Panc1 (cell line): Measurements from ENCODE around the gene HLA-DRB1. TPM values are rescaled to one million over a fixed set of nuclear protein-coding genes. Genes with fewer than 3 reads are reported as not detected.

Experiments
- ATAC-seq: fragments of 200-7000 bp; cut with Tn5 transposase; 2 replicates; pipeline ENCODE4 v1.9.1; 2020; ENCODE audit warnings: mild to moderate bottlenecking, moderate library complexity
- BruUV-seq: library from RNA; stranded (reverse); fragments of 400-500 nt; replicated peaks from 2 replicates; lab custom pipeline; 2021; lab: Mats Ljungman, UMichigan
- CTCF ChIA-PET: fragments of 300-600 bp; sonication (Branson Sonifier 250); formaldehyde crosslinking; loops from one replicate; lab custom pipeline; 2022; ENCODE audit warnings: antibody characterized with exemption; lab: Charles Lee
- POLR2A ChIA-PET: fragments of 300-600 bp; sonication (Branson Sonifier 250); formaldehyde crosslinking; loops from one replicate; lab custom pipeline; 2022; ENCODE audit warnings: antibody characterized with exemption; lab: Charles Lee
- DNase-seq: peaks from one replicate; pipeline ENCODE4 v3.0.0-alpha.2; 2010; ENCODE audit warnings: low read depth, low spot score
- H3K27ac ChIP-seq: 2 replicates; pipeline ENCODE4 v1.5.1; 2011; ENCODE audit warnings: mild to moderate bottlenecking, low read length, inconsistent platforms
- H3K27me3 ChIP-seq: fragments of 200-500 bp; sonication (Bioruptor generic); 2 replicates; pipeline ENCODE4 v1.6.0; 2014; ENCODE audit warnings: low read length, inconsistent platforms; ENCODE audit not compliant: control insufficient read depth, insufficient read depth
- H3K36me3 ChIP-seq: fragments of 200-500 bp; sonication (Bioruptor generic); 2 replicates; pipeline ENCODE4 v1.5.1; 2014; ENCODE audit warnings: inconsistent platforms, mild to moderate bottlenecking, low read length, moderate library complexity; ENCODE audit not compliant: control insufficient read depth, insufficient read depth
- H3K4me1 ChIP-seq: 2 replicates; pipeline ENCODE4 v1.5.1; 2011; ENCODE audit warnings: inconsistent platforms, mild to moderate bottlenecking, low read length, moderate library complexity; ENCODE audit not compliant: control insufficient read depth, insufficient read depth
- H3K4me3 ChIP-seq, 2 experiments: 2 replicates each; pipeline ENCODE4 v1.5.1; 2011 to 2012; ENCODE audit warnings: low read depth in 2 of 2, low read length in 2 of 2, mild to moderate bottlenecking in 2 of 2, inconsistent platforms in 1 of 2, moderate library complexity in 1 of 2
- H3K9me3 ChIP-seq: fragments of 200-500 bp; sonication (Bioruptor generic); 2 replicates; pipeline ENCODE4 v1.5.1; 2014; ENCODE audit warnings: low read depth, mild to moderate bottlenecking, inconsistent platforms, low read length, moderate library complexity; ENCODE audit not compliant: control insufficient read depth, insufficient read depth
- CTCF ChIP-seq: fragments of 450-650 bp; IDR thresholded peaks from 2 replicates; pipeline ENCODE4 v1.5.1; 2017; ENCODE audit warnings: mild to moderate bottlenecking
- POLR2AphosphoS5 ChIP-seq: IDR thresholded peaks from 2 replicates; pipeline ENCODE4 v1.6.1; 2012; ENCODE audit warnings: mild to moderate bottlenecking, low read depth, low read length, moderate library complexity
- REST ChIP-seq, 2 experiments: IDR thresholded peaks; 2 replicates each; pipeline ENCODE4 v1.6.1; 2011 to 2012; ENCODE audit warnings: low read depth in 2 of 2, control low read depth in 1 of 2, low read length in 1 of 2, mild to moderate bottlenecking in 1 of 2, moderate library complexity in 1 of 2; ENCODE audit not compliant: insufficient read depth in 1 of 2
- SIN3A ChIP-seq: IDR thresholded peaks from 2 replicates; pipeline ENCODE4 v1.6.1; 2012; ENCODE audit warnings: low read depth, mild to moderate bottlenecking, low read length, moderate library complexity, borderline replicate concordance; ENCODE audit not compliant: insufficient read depth
- TCF7L2 ChIP-seq: IDR thresholded peaks from 2 replicates; pipeline ENCODE4 v1.6.1; 2011; ENCODE audit warnings: mild to moderate bottlenecking, low read depth, low read length, inconsistent platforms
- in situ Hi-C: cut with HindIII; loops from 2 replicates; pipeline ENCODE4 v1.10.0; 2016; ENCODE audit warnings: low sequenced_read_pairs, low pct_unique_long_range_greater_than_20kb
- intact Hi-C: fragments of 100-400 bp; cut with micrococcal nuclease; formaldehyde crosslinking; loops from one replicate; pipeline ENCODE4 v1.10.0; 2022; ENCODE audit not compliant: unreplicated experiment
- total RNA-seq: library from RNA; stranded (reverse); gene quantifications from one replicate; pipeline ENCODE4 v1.2.1, GENCODE V29; 2021; ENCODE audit not compliant: unreplicated experiment

HLA-DRB1 gene
- total RNA-seq, 1 experiment from 2014 or later: 1.1 TPM

GRCh38 chr6:32603888-32604287, 14.2 kb upstream of the HLA-DRB1 start:
- H3K36me3 ChIP-seq: no peaks in the 10 kb centered on the region
- ChIA-PET POLR2A (no interaction called here), CTCF (no interaction called here)
- TF ChIP-seq REST (IDR thresholded peaks at IDR 0.05; ENCODE audit: insufficient read depth in 1 of 2, low read depth in 2 of 2, low read length in 1 of 2) (no peak), SIN3A (no peak), TCF7L2 (no peak), POLR2AphosphoS5 (no peak), CTCF (no peak)
- no TSS peak for BruUV-seq
- no peaks in the 10 kb centered on the region for H3K9me3 ChIP-seq
- intact Hi-C loops: no loop called here
- no peaks in the 10 kb centered on the region for H3K27me3 ChIP-seq
- in situ Hi-C loops: no loop called here
- H3K4me1 ChIP-seq: no peaks in the 10 kb centered on the region
- ATAC-seq: no peak
- H3K27ac ChIP-seq: no peak overlapping the region
- H3K4me3 ChIP-seq: no peak overlapping the region
- DNase-seq: no peak

- POLR2A ChIA-PET: no interaction called here
- H3K9me3 ChIP-seq: no peaks in the 10 kb centered on the region
- H3K4me1 ChIP-seq: no peaks in the 10 kb centered on the region
- intact Hi-C loops (no loop called here), in situ Hi-C loops (no loop called here)
- no TSS peak for BruUV-seq
- no peaks in the 10 kb centered on the region for H3K27me3 ChIP-seq
- ATAC-seq (no peak), DNase-seq (no peak)
- no peaks in the 10 kb centered on the region for H3K36me3 ChIP-seq
- CTCF ChIA-PET: no interaction called here
- TF ChIP-seq POLR2AphosphoS5 (no peak), TCF7L2 (no peak), SIN3A (no peak), REST (IDR thresholded peaks at IDR 0.05; ENCODE audit: insufficient read depth in 1 of 2, low read depth in 2 of 2, low read length in 1 of 2) (no peak), CTCF (no peak)
- no peak overlapping the region for H3K27ac ChIP-seq
- no peak overlapping the region for H3K4me3 ChIP-seq
These were observed 13.6 kb upstream of the HLA-DRB1 start for GRCh38 chr6:32603222-32603621.
